Pancreas (tissue), 10 donors: ENCODE results near the gene ZFAND3. TPM values are rescaled to one million over a fixed set of nuclear protein-coding genes. Genes with fewer than 3 reads are reported as not detected.

Experiments used
- ATAC-seq, 4 donors: fragments of 200-7000 bp; cut with Tn5 transposase; one replicate each; pipeline versions ENCODE4 v1.8.0 to v1.9.1; 2020; ENCODE audit warnings: mild to moderate bottlenecking in 4 of 4, moderate library complexity in 4 of 4
- DNase-seq, 6 donors: peaks; one replicate each; pipeline ENCODE4 v3.0.0-alpha.2; 2020
- FAIRE-seq: peaks from 2 replicates; lab custom pipeline; 2012; peaks lifted over from hg19 to GRCh38; lab: Jason Lieb, UNC
- H3K27ac ChIP-seq, 4 donors: fragments of 200-600 bp; sonication (generic); 1 replicate in 3 of 4; 2 replicates in 1 of 4; pipeline versions ENCODE4 v1.5.0 to v1.8.0; 2020
- H3K27me3 ChIP-seq, 4 donors: fragments of 200-600 bp; one replicate each; pipeline ENCODE4 v1.8.0; 2021
- H3K36me3 ChIP-seq, 3 donors: fragments of 200-600 bp; sonication (generic) in 1 of 3; one replicate each; pipeline versions ENCODE4 v1.5.0 to v1.8.0; 2020 to 2021
- H3K4me1 ChIP-seq, 3 donors: fragments of 200-600 bp; one replicate each; pipeline ENCODE4 v1.8.0; 2021
- H3K4me3 ChIP-seq, 4 donors: fragments of 200-600 bp; sonication (generic) in 2 of 4; one replicate each; pipeline versions ENCODE4 v1.5.0 to v1.8.0; 2020 to 2021
- H3K9me3 ChIP-seq, 4 donors: fragments of 200-600 bp; one replicate each; pipeline ENCODE4 v1.8.0; 2021
- WGBS, 2 donors: extraction: QIAGEN DNeasy Blood & Tissue Kit; methylation state at CpG; one replicate each; pipeline ENCODE4 v1.1.7; 2013; 5-methylcytosine and 5-hydroxymethylcytosine counted together
- intact Hi-C, 3 donors: fragments of 100-400 bp; cut with DNase I; formaldehyde crosslinking; loops; one replicate each; pipeline versions ENCODE4 v1.11.1 to v1.14.2; 2022
- polyA plus RNA-seq, 2 donors: library from polyadenylated mRNA; stranded (reverse); fragments of 200-250 nt; gene quantifications; one replicate each; pipeline ENCODE4 v1.2.3, GENCODE V29; 2013
- total RNA-seq, 6 donors: library from RNA; stranded (reverse); fragmentation: NEBNext Ultra II Directional in 4 of 6; extraction: Animal tissue kit (Norgen Biotek cat#: 25700) in 4 of 6; gene quantifications; one replicate each; pipeline versions ENCODE4 v1.2.1 to v1.2.4, GENCODE V29; 2021 to 2023
- TF ChIP-seq, protein P1 (sequence below), 4 donors: fragments of 200-600 bp; sonication (generic) in 3 of 4; IDR thresholded peaks; one replicate each; pipeline versions ENCODE4 v1.5.0 to v1.8.0; 2021; ENCODE audit warnings: antibody characterized with exemption in 4 of 4
- donor health status: healthy with polysubstance abuse.
- donor health status: DM: no; HTN: no; CAD: no; lungs with moderate emphysema.
- donor health status: DM: no; HTN: no; CAD: no.
- donor health status: control.
- donor health status: control.
- donor health status: Bipolar disorder and iron deficiency.
- donor health status: DM: yes; HTN: yes; CAD: no.
- donor health status: DM: no; HTN: no; CAD: no.
- donor health status: DM: no; HTN: no; CAD: no.
- donor health status: DM: yes; HTN: yes; CAD: no.

The ZFAND3 gene
- total and polyA plus RNA-seq, 8 donors: 13.1 to 49.8 (median 31.8) TPM

GRCh38 chr6:37938909-37939308 is 119.4 kb downstream of the ZFAND3 start:
- Histone ChIP-seq H3K36me3 (no peaks in the 10 kb centered on the region), H3K27me3 (no peaks in the 10 kb centered on the region), H3K4me3 (no peak overlapping the region), H3K4me1 (peaks cover 0 to 9% (median 0%) of the 10 kb centered on the region in 3 donors), H3K27ac (no peak overlapping the region), H3K9me3 (no peaks in the 10 kb centered on the region)
- no peak for ATAC-seq
- intact Hi-C loops: no loop called here
- TF ChIP-seq, protein P1, sequence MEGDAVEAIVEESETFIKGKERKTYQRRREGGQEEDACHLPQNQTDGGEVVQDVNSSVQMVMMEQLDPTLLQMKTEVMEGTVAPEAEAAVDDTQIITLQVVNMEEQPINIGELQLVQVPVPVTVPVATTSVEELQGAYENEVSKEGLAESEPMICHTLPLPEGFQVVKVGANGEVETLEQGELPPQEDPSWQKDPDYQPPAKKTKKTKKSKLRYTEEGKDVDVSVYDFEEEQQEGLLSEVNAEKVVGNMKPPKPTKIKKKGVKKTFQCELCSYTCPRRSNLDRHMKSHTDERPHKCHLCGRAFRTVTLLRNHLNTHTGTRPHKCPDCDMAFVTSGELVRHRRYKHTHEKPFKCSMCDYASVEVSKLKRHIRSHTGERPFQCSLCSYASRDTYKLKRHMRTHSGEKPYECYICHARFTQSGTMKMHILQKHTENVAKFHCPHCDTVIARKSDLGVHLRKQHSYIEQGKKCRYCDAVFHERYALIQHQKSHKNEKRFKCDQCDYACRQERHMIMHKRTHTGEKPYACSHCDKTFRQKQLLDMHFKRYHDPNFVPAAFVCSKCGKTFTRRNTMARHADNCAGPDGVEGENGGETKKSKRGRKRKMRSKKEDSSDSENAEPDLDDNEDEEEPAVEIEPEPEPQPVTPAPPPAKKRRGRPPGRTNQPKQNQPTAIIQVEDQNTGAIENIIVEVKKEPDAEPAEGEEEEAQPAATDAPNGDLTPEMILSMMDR (IDR thresholded peaks at IDR 0.05): no peak
- no peak for DNase-seq
- FAIRE-seq: no peak

- H3K4me3 ChIP-seq: no peak overlapping the region
- TF ChIP-seq, protein P1 (IDR thresholded peaks at IDR 0.05): no peak
- no peaks in the 10 kb centered on the region for H3K9me3 ChIP-seq
- no peak for FAIRE-seq
- WGBS, 2 donors: 86 to 94% methylated on average over 3 of the region's 3 CpGs
- H3K27me3 ChIP-seq: no peaks in the 10 kb centered on the region
- peak in 3 of 6 donors; percentile 8 to 37 (median 31) for DNase-seq
- H3K27ac ChIP-seq: no peak overlapping the region
- intact Hi-C loops: no loop called here
- no peaks in the 10 kb centered on the region for H3K36me3 ChIP-seq
- H3K4me1 ChIP-seq: peaks cover 0 to 9% (median 0%) of the 10 kb centered on the region in 3 donors
- peak in 3 of 4 donors; percentile 50 to 77 (median 61) for ATAC-seq
These were observed 120.7 kb downstream of the ZFAND3 start for GRCh38 chr6:37940074-37940847.

DNA sequence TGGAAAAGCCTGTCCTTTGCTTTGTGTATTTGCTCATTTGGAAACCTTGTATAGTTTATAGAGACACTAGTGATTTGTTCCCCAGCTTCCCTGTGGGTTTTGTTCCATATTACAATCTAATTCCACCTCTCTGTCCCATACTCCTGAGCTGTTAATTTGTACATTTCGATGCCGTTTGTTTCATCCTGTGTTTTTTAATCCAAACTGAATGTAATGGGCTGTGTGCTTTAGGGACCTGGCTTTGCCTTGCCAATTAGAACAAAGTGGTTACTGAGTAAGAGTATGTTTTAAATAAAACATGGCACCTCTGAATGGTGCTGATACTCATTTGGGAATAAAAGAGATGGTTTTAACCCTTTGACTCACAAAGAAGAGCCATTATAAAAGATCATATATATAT is 122.3 kb downstream of the ZFAND3 start:
- Histone ChIP-seq H3K36me3 (no peaks in the 10 kb centered on the region), H3K4me1 (peaks cover 0 to 14% (median 0%) of the 10 kb centered on the region in 3 donors), H3K27me3 (no peaks in the 10 kb centered on the region), H3K4me3 (no peak overlapping the region), H3K27ac (no peak overlapping the region), H3K9me3 (no peaks in the 10 kb centered on the region)
- DNase-seq (no peak), ATAC-seq (no peak), FAIRE-seq (no peak)
- intact Hi-C loops: no loop called here
- WGBS, 2 donors: 80% methylated on average over 2 of the region's 2 CpGs
- TF ChIP-seq, protein P1 (IDR thresholded peaks at IDR 0.05): no peak

GRCh38 chr6:37942606-37943376 is 123.3 kb downstream of the ZFAND3 start:
- H3K36me3 ChIP-seq: no peaks in the 10 kb centered on the region
- ATAC-seq (no peak), FAIRE-seq (no peak), DNase-seq (no peak)
- 69 to 85% methylated on average over 3 of the region's 3 CpGs for WGBS, 2 donors
- TF ChIP-seq, protein P1 (IDR thresholded peaks at IDR 0.05): no peak
- H3K4me1 ChIP-seq: peaks cover 0 to 23% (median 0%) of the 10 kb centered on the region in 3 donors
- H3K27me3 ChIP-seq: no peaks in the 10 kb centered on the region
- H3K4me3 ChIP-seq: no peak overlapping the region
- H3K27ac ChIP-seq: no peak overlapping the region
- intact Hi-C loops: no loop called here
- no peaks in the 10 kb centered on the region for H3K9me3 ChIP-seq
